HCT116 (cell line): Measurements from ENCODE around the gene UBE2E2. TPM values are rescaled to one million over a fixed set of nuclear protein-coding genes. Genes with fewer than 3 reads are reported as not detected.

Source experiments
- ATAC-seq: fragments of 200-7000 bp; cut with Tn5 transposase; 2 replicates; pipeline ENCODE4 v1.9.1; 2020; ENCODE audit warnings: mild to moderate bottlenecking, moderate library complexity
- BruUV-seq: library from RNA; stranded (reverse); fragments of 400-500 nt; replicated peaks from 2 replicates; lab custom pipeline; 2021; lab: Mats Ljungman, UMichigan
- CTCF ChIA-PET: fragments of 300-600 bp; sonication (Branson Sonifier 250); formaldehyde crosslinking; loops from one replicate; lab custom pipeline; 2021; ENCODE audit warnings: antibody characterized with exemption; lab: Charles Lee
- POLR2A ChIA-PET: fragments of 300-600, 350-600 bp; sonication (Branson Sonifier 250); formaldehyde crosslinking; loops from one replicate; lab custom pipeline; 2021; ENCODE audit warnings: antibody characterized with exemption; lab: Charles Lee
- RAD21 ChIA-PET, 2 experiments: fragments of 300-600 bp; sonication (Branson Sonifier 250); formaldehyde crosslinking; loops; one replicate each; lab custom pipeline; 2023; ENCODE audit warnings: low total read pairs in 2 of 2; ENCODE audit not compliant: uncharacterized antibody in 2 of 2, unreplicated experiment in 2 of 2, low non-redundant PET in 1 of 2; lab: Charles Lee
- DNase-seq: peaks from one replicate; pipeline ENCODE4 v3.0.0-alpha.2; 2010; ENCODE audit warnings: low read depth, low spot score
- H2AFZ ChIP-seq: fragments of 200-600 bp; shearing (Covaris generic), sonication (generic); 2 replicates; pipeline ENCODE4 v1.6.1; 2017; ENCODE audit warnings: low read depth, mixed run types, mixed read lengths, antibody characterized with exemption, low read length; ENCODE audit not compliant: poor library complexity, severe bottlenecking
- H3K27ac ChIP-seq: 2 replicates; pipeline ENCODE4 v1.5.1; 2012; ENCODE audit warnings: low read depth, low read length
- H3K27me3 ChIP-seq: fragments of 200-600 bp; sonication (generic); 2 replicates; pipeline ENCODE4 v1.6.1; 2016; ENCODE audit warnings: mixed run types, low read length, mixed read lengths; ENCODE audit not compliant: insufficient read depth
- H3K36me3 ChIP-seq, 2 experiments: fragments of 200-500 bp in 1 of 2; fragments of 200-600 bp in 1 of 2; sonication (Bioruptor generic) in 1 of 2; sonication (generic) in 1 of 2; 2 replicates each; pipeline versions ENCODE4 v1.5.1 to v1.6.1; 2014 to 2016; ENCODE audit warnings: low read length in 2 of 2, inconsistent platforms in 1 of 2, mixed read lengths in 1 of 2, mixed run types in 1 of 2; ENCODE audit not compliant: insufficient read depth in 2 of 2, control insufficient read depth in 1 of 2
- H3K4me1 ChIP-seq, 2 experiments: fragments of 200-600 bp in 1 of 2; sonication (generic) in 1 of 2; 2 replicates each; pipeline versions ENCODE4 v1.5.1 to v1.6.1; 2012 to 2017; ENCODE audit warnings: low read length in 2 of 2, inconsistent platforms in 1 of 2, mild to moderate bottlenecking in 1 of 2, mixed read lengths in 1 of 2, mixed run types in 1 of 2, moderate library complexity in 1 of 2; ENCODE audit not compliant: insufficient read depth in 2 of 2, control insufficient read depth in 1 of 2
- H3K4me2 ChIP-seq: fragments of 200-600 bp; sonication (generic); 2 replicates; pipeline ENCODE4 v1.6.1; 2017; ENCODE audit warnings: mixed run types, low read length, mixed read lengths
- H3K4me3 ChIP-seq, 2 experiments: fragments of 200-600 bp in 1 of 2; sonication (generic) in 1 of 2; replicated peaks in 1 of 2; 2 replicates each; pipeline ENCODE4 v1.5.1; 2011 to 2016; ENCODE audit warnings: low read length in 2 of 2, control low read depth in 1 of 2, low read depth in 1 of 2, mild to moderate bottlenecking in 1 of 2, mixed read lengths in 1 of 2, mixed run types in 1 of 2
- H3K79me2 ChIP-seq: fragments of 200-600 bp; sonication (generic); 2 replicates; pipeline ENCODE4 v1.6.1; 2017; ENCODE audit warnings: mild to moderate bottlenecking, mixed run types, low read length, moderate library complexity, mixed read lengths; ENCODE audit not compliant: insufficient read depth
- H3K9ac ChIP-seq: fragments of 200-600 bp; sonication (generic); 2 replicates; pipeline ENCODE4 v1.6.1; 2016; ENCODE audit warnings: low read length, mixed read lengths
- H3K9me2 ChIP-seq: fragments of 200-600 bp; sonication (generic), shearing (Covaris generic); 2 replicates; pipeline ENCODE4 v1.6.1; 2017; ENCODE audit warnings: mixed run types, mild to moderate bottlenecking, moderate library complexity; ENCODE audit not compliant: insufficient read depth
- H3K9me3 ChIP-seq, 2 experiments: fragments of 200-500 bp in 1 of 2; fragments of 200-600 bp in 1 of 2; sonication (Bioruptor generic) in 1 of 2; sonication (generic) in 1 of 2; 2 replicates each; pipeline ENCODE4 v1.6.1; 2014 to 2017; ENCODE audit warnings: low read length in 2 of 2, mixed read lengths in 2 of 2, inconsistent platforms in 1 of 2, low read depth in 1 of 2, mild to moderate bottlenecking in 1 of 2, mixed run types in 1 of 2, moderate library complexity in 1 of 2; ENCODE audit not compliant: control insufficient read depth in 1 of 2, insufficient read depth in 1 of 2
- H4K20me1 ChIP-seq: fragments of 200-600 bp; sonication (generic), shearing (Covaris generic); 2 replicates; pipeline ENCODE4 v1.6.1; 2017; ENCODE audit warnings: mixed run types, mild to moderate bottlenecking, moderate library complexity; ENCODE audit not compliant: insufficient read depth
- ATF3 ChIP-seq: IDR thresholded peaks from 2 replicates; pipeline ENCODE4 v1.6.1; 2012
- CBX3 ChIP-seq: IDR thresholded peaks from 2 replicates; pipeline ENCODE4 v1.6.1; 2012; ENCODE audit warnings: low read depth
- EGR1 ChIP-seq: IDR thresholded peaks from 2 replicates; pipeline ENCODE4 v1.6.1; 2012; ENCODE audit warnings: low read depth
- EZH2 ChIP-seq: fragments of 200-600 bp; sonication (generic); IDR thresholded peaks from 2 replicates; pipeline ENCODE4 v1.6.1; 2017; ENCODE audit warnings: antibody characterized with exemption, mixed run types
- EZH2phosphoT487 ChIP-seq: fragments of 200-600 bp; IDR thresholded peaks from 2 replicates; pipeline ENCODE4 v1.6.1; 2018; ENCODE audit warnings: antibody characterized with exemption, borderline replicate concordance
- JUND ChIP-seq: IDR thresholded peaks from 2 replicates; pipeline ENCODE4 v1.6.1; 2012
- MAX ChIP-seq: IDR thresholded peaks from 2 replicates; pipeline ENCODE4 v1.6.1; 2012
- POLR2A ChIP-seq: IDR thresholded peaks from 2 replicates; pipeline ENCODE4 v1.7.0; 2011; ENCODE audit warnings: borderline replicate concordance; ENCODE audit not compliant: insufficient read depth, insufficient read length; ENCODE audit errors: extremely low read depth
- POLR2AphosphoS5 ChIP-seq: IDR thresholded peaks from 2 replicates; pipeline ENCODE4 v1.6.1; 2011; ENCODE audit warnings: mild to moderate bottlenecking, low read depth, low read length, moderate library complexity
- RAD21 ChIP-seq: IDR thresholded peaks from 2 replicates; pipeline ENCODE4 v1.6.1; 2012; ENCODE audit warnings: low read depth, mild to moderate bottlenecking
- REST ChIP-seq: IDR thresholded peaks from 2 replicates; pipeline ENCODE4 v1.6.1; 2012; ENCODE audit warnings: low read depth
- SP1 ChIP-seq: IDR thresholded peaks from 2 replicates; pipeline ENCODE4 v1.6.1; 2012; ENCODE audit warnings: low read depth
- SRF ChIP-seq: IDR thresholded peaks from 2 replicates; pipeline ENCODE4 v1.6.1; 2012; ENCODE audit warnings: low read depth
- TCF7L2 ChIP-seq: IDR thresholded peaks from 2 replicates; pipeline ENCODE4 v1.7.0; 2011; ENCODE audit warnings: borderline replicate concordance, inconsistent platforms; ENCODE audit not compliant: insufficient read depth, insufficient read length; ENCODE audit errors: extremely low read depth
- YY1 ChIP-seq: IDR thresholded peaks from 2 replicates; pipeline ENCODE4 v1.6.1; 2011; ENCODE audit warnings: low read length, low read depth, moderate library complexity, mild to moderate bottlenecking; ENCODE audit not compliant: insufficient replicate concordance; ENCODE audit errors: extremely low read depth
- ZBTB33 ChIP-seq: IDR thresholded peaks from 2 replicates; pipeline ENCODE4 v1.6.1; 2011; ENCODE audit warnings: mild to moderate bottlenecking, low read length, moderate library complexity; ENCODE audit not compliant: insufficient replicate concordance; ENCODE audit errors: extremely low read depth
- ZFX ChIP-seq: fragments of 450-650 bp; IDR thresholded peaks from 2 replicates; pipeline ENCODE4 v1.6.1; 2017
- intact Hi-C: fragments of 100-400 bp; cut with micrococcal nuclease; formaldehyde crosslinking; loops from 2 replicates; pipeline ENCODE4 v1.10.0; 2022
- total RNA-seq: library from RNA; stranded (reverse); gene quantifications from one replicate; pipeline ENCODE4 v1.2.1, GENCODE V29; 2021; ENCODE audit not compliant: unreplicated experiment

The UBE2E2 gene
- total RNA-seq, 1 experiment from 2014 or later: 21.4 TPM

GRCh38 chr3:23262766-23263165, 59.6 kb downstream of the UBE2E2 start (continued):
- TF ChIP-seq REST: no peak
- TF ChIP-seq POLR2A: no peak
- no peak for TF ChIP-seq JUND
- no peak for TF ChIP-seq EGR1
- TF ChIP-seq SP1: no peak
- TF ChIP-seq TCF7L2: no peak
- no peak for TF ChIP-seq EZH2phosphoT487
- no peak for TF ChIP-seq MAX

- H3K4me3 ChIP-seq: no peak overlapping the region
- H3K4me2 ChIP-seq: no peak overlapping the region
- intact Hi-C loops: no loop called here
- ChIA-PET CTCF (no interaction called here), POLR2A (no interaction called here), RAD21 (no interaction called here)
- no peaks in the 10 kb centered on the region for H3K27me3 ChIP-seq
- no TSS peak for BruUV-seq
- H3K9me2 ChIP-seq: no peaks in the 10 kb centered on the region
- H3K9ac ChIP-seq: no peak overlapping the region
- H2AFZ ChIP-seq: no peak overlapping the region
- DNase-seq: no peak
- peaks cover 0 to 8% of the 10 kb centered on the region in 2 experiments; a peak in 2 of 4 replicates for H3K4me1 ChIP-seq
- no peaks in the 10 kb centered on the region for H4K20me1 ChIP-seq
- H3K36me3 ChIP-seq: no peaks in the 10 kb centered on the region
- no peaks in the 10 kb centered on the region for H3K79me2 ChIP-seq
- no peak overlapping the region for H3K27ac ChIP-seq
- H3K9me3 ChIP-seq: no peaks in the 10 kb centered on the region
- no peak for ATAC-seq
- no peak for TF ChIP-seq CBX3
- no peak for TF ChIP-seq POLR2A
- no peak for TF ChIP-seq SRF
- TF ChIP-seq EZH2phosphoT487: no peak
- TF ChIP-seq REST: no peak
- no peak for TF ChIP-seq JUND
- no peak for TF ChIP-seq EZH2
- no peak for TF ChIP-seq ATF3
- no peak for TF ChIP-seq RAD21
- TF ChIP-seq POLR2AphosphoS5: no peak
- no peak for TF ChIP-seq YY1
- TF ChIP-seq ZBTB33: no peak
- TF ChIP-seq ZFX: no peak
These were observed 60.7 kb downstream of the UBE2E2 start for GRCh38 chr3:23263796-23264195.
